ENCODE results near the gene GHRL.

GHRL gene

DNA sequence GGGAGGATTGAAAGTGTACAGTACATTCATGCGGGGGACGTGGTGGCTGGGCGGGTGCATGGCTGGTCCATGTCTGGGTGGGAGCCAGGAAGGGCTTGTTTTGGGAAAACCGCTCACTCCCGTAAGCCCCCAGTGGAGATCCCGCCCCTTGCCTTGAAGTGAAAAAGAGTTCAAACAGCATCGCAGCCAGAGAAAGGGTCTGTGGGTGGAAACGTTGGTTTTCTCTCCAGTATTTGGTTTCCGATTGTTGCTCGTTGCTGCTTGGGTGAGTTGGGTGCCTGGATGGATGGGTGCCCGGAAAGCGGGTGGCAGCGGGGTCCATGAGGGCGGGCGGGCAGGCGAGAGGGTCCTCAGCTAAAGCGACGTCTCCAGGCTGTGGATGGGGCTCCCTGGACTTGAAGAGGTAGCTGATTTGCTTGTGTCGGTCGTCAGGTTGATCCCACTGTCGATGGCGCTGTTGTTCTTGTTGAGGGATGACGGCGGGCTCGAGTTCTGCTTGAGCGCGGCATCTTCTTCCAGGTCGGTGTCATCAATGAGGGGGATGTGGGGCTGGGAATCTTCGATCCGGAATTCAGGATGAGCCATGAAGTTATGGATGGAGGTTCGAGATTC lies 35.8 kb upstream of the GHRL start:
- no peak for DNase-seq (ENCODE audit: low read depth in 2 of 3, low spot score in 2 of 3)

DNA sequence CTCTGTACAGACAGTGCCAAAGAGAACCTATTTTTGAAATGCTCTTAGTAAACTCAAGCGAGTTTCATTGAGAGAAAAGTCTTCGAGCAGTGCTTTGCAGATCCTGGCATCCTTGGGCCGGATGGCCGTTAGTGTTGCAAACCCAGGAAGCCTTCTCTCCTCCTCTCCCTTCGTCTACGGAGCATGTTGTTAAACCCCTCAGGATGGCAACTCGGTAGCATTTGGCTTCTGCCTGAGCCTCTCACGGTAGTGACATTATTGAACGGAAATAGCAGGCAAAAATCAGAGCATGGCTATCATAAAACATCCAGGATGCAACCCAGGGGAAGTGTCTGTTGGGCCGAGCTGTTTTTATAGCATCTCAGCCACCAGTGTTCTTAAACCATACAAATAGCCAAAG lies 34.8 kb upstream of the GHRL start:
- DNase-seq (ENCODE audit: low read depth in 2 of 3, low spot score in 2 of 3), result no peak

DNA sequence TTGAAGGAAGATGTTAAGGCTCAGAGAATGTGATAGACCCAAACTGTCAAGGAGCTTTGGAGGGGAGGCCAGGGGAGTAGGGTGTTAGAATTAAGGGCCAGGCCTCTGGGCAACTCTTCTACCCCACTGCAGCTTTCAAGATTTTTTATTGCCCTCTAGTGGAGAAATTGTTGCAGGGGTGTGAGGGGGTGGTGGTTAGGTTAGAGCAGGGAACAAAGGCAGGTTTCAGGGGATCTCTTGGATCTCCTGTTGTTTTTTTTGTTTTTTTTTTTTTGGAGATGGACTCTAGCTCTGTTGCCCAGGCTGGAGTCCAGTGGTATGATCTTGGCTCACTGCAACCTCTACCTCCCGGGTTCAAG lies 29.6 kb upstream of the GHRL start:
- DNase-seq (ENCODE audit: low read depth in 2 of 3, low spot score in 2 of 3), result no peak

DNA sequence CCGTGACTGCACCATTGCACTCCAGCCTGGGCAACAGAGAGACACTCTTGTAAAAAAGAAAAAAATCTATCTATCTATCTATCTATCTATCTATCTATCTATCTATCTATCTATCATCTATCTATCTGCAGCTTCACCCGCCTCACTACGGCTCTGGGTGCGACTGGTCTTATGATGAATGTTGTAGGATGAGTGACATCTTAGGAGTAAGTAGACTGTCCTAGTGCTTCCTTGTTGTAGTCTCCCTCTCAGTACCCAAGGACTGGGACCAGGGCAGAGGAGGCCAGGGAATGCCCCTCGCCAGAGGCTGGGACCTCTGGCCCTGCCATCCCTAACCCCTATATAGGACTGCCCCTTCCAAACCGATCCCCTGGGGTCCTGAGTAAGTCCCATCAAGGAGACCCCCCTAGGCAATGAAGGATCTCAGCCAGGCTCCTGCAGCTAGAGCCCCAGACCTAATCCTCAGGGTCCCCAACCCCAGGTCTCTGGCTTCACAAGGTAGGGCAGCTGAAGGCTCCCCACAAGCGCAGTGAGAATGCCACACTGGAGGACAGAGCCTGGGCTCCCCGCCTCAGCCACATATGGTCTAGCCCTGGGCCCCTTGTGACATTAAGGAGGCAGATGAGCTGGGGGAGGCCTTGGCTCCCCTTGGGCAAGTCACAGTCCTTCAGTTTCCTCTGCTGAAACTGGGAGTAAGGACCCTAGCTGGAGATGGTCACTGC lies 29.0 kb upstream of the GHRL start:
- no peak for DNase-seq (ENCODE audit: low read depth in 2 of 3, low spot score in 2 of 3)

DNA sequence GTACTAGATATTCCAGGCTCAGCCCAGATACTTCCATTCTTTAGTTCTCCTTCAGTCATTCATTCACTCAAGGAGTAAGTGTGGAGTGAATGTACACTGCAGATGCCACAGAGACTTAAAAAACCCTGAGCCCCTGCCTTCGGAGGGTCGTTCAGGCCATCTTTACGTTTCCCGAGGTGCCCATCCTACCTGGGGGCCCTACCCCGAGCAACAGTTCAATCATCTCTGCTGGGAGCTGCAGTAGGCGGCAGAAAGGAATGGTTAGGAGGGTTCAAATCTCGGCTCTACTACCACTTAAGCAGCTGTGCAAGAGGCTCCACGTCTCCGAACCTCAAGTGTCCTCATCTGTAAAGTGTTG lies 27.6 kb upstream of the GHRL start:
- no peak for DNase-seq (ENCODE audit: low read depth in 2 of 3, low spot score in 2 of 3)

DNA sequence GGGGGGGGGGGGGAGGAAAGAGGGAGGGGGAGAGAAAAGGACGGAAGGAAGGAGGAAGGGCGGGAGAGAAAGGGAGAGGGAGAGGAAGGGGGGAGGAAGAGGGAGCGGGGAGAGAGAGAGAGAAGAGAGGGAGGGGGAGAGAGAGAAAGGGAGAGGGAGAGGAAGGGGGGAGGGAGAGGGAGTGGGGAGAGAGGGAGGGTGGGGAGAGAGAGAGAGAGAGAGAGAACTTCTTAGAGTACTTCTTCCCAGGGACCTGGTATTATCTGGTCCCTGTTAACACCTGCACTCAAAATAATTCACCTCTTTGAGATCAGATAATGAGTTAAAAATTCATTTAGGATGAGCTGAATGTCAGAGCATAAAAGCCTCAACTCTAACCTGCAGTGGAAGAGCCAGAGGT lies 27.1 kb upstream of the GHRL start:
- DNase-seq (ENCODE audit: low read depth in 2 of 3, low spot score in 2 of 3), result no peak

DNA sequence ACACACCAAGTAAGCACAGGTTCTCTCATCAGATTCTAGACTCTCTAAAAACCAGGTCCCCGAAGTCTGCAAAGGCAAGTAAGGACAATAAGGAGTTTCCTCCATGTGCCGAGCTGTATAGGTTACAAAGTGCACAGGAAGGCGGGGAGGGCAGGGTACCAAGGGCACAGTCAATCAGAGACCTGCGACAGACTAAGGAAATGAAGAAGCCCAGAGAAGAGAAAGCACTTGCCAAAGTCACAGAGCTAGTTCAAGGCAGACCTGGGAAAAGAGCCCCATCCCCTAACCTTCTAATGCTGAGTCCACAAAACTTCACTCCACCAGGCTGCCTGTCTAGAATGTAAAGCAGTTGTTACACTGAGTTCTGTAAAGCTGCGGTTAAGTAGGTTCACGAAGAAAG lies 26.5 kb upstream of the GHRL start:
- DNase-seq (ENCODE audit: low read depth in 2 of 3, low spot score in 2 of 3), result no peak

DNA sequence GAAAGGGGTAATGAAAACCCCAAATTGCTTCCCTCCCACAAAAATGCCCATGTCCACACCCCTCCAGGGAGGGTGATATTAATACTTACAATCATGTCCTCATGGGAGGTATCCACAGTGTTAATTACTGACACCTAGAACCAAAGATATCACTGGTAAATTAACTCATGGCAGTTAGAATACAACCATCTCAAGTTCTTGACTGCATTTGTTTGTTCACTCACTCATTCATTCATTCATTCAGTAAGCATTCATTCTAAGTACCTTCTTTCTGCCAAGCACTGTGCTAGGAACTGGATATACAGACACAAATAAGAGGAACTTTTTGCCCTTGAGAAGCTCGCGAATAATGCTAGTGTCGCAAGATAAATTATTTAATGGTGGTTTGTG lies 25.2 kb upstream of the GHRL start:
- no peak for DNase-seq (ENCODE audit: low read depth in 2 of 3, low spot score in 2 of 3)

DNA sequence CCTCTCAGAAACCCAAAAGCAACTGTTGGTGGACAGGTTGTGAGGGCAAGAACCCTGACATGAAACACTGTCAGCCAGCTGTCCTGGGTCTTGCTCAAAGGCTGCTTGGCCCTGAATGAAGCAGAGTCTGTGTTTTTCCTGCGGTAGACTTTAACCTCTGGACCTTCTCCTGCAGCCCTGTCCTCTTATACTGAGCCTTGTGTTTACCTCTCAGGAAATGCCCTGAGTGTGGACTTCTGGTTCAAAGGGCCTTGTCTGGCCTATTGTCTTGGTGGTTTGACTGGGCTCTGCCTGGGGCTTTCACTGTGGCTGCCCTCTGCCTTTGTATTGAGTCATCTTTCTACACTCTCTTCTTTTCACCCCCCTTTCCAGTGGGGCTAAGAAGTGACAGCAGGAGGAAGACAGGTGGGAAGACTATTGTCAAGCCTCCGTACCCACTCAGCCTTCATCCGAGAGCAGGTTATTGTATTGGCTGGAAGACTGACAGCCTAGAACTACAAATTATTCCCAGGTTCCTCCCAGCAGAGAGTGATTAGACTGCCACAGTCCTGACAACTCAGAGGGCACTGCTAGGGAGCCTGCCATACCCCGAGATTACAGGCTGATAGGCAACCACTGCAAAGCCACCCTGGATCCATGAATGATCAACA lies 24.7 kb upstream of the GHRL start:
- DNase-seq (ENCODE audit: low read depth in 2 of 3, low spot score in 2 of 3), result no peak

DNA sequence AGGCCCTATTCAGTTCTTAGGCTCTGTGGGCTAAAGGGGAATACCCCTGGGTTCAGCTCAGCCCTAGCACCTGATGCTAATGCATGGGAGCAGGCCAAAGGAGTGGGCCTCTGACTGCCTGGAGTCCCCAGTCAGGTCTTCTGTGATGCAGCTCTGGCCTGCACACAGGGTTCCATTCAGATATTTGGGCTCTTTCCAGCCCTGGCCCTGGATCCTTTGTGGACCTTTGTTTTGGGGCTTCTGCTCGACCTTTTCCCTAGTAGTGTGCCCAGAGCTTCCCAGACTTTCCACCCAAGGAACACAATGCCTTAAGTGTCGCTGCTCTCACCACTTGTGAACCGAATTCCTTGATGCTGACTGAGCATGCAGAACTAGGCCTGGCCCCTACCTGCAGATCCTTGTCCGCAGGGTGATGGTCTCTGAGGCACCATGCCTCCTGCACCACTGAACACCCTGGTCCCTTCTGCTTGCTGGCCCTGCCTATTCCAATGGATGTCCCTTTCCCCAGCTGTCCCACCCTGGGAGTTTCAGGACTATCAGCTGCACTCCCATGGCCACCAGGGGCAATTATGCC lies 23.1 kb upstream of the GHRL start:
- no peak for DNase-seq (ENCODE audit: low read depth in 2 of 3, low spot score in 2 of 3)

DNA sequence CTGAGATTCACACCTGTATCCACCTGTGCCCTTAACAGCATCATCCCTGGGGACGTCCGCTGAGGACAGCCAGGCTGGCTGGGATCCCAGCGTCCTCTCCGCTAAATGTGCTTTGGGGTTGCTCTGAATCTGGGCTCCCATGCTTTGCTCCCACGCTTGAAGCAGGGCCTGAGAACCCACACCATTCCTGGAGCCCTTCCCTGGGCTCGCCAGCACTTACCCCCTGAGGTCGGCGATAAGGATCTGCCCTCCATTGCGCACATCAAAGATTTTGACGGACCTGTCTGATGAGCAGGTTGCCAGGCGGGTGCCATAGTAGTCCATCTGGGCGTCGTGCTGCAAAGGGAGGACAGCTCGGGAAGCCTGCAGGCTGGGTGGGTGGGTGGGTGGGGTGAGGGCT lies 22.4 kb upstream of the GHRL start:
- no peak for DNase-seq (ENCODE audit: low read depth in 2 of 3, low spot score in 2 of 3)

DNA sequence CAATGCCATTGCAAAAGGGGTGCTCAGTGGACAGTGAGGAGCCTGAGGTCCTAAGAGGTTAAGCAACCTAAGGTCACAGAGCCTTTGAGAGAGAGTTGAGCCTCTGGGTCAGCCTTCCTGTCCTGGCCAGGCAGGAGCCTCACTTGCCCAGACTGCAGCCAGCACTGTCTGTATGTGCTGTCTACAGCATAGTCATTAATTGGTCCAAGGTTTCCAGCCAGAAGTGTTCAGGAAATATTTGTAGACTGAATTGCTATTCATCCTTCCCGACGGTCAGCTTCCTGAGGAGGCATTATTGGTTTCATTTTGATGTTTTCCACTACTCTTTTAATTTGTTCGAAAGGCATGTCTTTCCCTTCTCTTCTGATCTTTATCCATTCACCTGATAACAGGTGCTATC lies 20.1 kb upstream of the GHRL start:
- no peak for DNase-seq (ENCODE audit: low read depth in 2 of 3, low spot score in 2 of 3)

DNA sequence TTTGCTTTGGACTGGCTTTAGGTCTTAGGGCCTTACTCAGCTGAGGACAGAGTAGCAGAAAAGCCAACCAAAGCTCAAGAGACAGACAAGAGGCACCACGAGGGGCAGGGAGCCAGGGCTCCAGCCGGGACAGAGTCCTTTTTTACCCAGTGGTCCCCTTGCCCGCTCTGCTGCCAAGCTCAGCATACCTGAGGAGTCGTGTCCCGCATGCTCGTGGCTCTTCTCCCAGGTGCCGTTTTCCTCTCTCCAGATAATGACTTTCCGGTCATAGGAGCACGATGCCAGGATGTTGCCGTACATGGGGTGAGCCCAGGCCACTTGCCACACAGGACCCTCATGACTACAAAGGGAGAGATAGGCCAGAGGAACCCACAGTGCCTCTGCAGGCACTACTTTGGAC lies 19.6 kb upstream of the GHRL start:
- no peak for DNase-seq (ENCODE audit: low read depth in 2 of 3, low spot score in 2 of 3)

DNA sequence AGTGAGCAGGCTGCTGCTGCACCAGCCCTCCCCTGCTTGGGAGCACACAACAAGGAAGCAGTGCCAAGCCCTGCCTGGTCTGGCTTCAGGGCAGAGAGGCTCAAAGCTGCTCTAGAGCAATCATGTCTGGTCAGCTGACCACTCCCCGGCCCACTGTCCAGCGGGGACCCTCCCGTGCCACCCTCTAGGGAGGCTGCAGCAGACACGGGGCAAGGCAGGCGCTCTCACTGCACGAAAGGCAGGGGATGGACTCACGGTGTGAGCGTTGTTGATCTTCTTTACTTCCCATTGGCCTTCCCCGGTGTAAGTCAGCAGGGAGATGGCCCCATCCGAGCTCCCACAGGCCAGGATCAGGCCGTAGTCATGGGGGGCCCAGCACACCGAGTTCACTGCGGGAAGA lies 19.0 kb upstream of the GHRL start:
- DNase-seq (ENCODE audit: low read depth in 2 of 3, low spot score in 2 of 3), result no peak

DNA sequence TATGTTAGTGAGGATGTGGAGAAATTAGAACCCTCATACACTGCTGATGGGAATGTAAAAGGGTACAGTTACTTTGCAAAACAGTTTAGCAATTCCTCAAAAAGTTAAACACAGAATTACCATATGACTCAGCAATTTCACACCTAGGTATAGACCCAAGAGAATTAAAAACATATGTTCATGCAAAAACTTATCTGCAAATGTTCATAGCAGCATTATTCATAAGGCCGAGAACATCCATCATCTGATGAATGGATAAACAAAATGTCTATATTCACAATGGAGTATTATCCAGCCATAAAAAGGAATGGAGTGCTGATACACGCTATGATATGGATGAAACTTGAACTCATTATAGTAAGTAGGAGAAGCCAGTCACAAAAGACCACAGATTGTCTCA lies 17.8 kb upstream of the GHRL start:
- DNase-seq (ENCODE audit: low read depth in 2 of 3, low spot score in 2 of 3), result no peak

DNA sequence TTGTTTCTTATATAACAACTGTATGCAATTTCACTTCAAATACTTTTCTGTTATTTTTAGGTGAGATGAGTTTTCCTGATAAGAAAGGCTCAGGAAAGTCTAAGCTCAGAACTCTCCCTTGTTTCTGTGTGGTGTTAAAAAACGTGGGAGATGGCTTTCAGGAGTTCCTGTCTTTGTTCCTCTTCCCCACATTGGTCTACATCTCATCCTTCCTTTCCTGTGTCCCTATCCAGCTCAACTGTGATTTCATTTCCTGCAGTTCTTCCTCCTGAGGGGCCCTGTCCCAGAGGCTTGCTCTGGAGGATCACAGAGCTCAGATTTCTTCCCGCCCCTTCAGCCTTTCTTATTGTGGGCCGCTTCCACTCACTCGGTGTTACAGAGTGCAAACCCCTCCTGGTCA lies 17.0 kb upstream of the GHRL start:
- DNase-seq (ENCODE audit: low read depth in 2 of 3, low spot score in 2 of 3), result no peak

DNA sequence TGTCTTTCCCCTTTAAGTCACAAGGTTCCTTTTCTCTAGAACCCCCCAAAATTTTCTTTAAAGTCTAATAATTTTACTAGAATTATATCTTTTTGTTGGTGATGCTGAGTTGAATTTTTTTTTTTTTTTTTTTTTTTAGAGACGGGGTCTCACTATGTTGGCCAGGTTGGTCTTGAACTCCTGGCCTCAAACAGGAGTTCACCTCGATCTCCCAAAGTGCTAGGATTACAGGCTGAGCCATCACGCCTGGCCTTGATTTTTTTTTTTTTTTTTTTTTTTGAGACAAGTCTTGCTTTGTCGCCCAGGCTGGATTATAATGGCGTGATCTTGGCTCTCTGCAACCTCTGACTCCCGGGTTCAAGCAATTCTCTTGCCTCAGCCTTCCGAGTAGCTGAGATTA lies 15.9 kb upstream of the GHRL start:
- no peak for DNase-seq (ENCODE audit: low read depth in 2 of 3, low spot score in 2 of 3)

DNA sequence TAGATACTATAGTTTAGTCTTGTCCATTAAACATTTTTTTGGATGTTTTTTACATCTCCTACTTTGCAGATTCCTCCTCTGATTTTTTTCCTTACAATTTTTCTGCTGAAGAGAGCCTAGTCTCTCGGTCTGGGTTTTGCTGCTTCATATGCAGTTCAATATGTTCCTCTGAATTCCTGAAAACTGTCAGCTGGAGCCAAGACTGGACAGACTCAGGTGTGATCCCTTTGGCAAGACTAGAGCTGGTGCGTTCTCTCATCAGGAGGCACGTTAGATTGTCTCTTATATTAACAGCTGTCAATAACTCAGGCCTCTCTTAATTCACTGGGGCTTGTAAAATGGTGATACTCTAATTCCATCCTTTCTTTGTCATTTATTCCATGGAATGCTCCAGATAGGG lies 13.4 kb upstream of the GHRL start:
- DNase-seq (ENCODE audit: low read depth in 2 of 3, low spot score in 2 of 3), result no peak

DNA sequence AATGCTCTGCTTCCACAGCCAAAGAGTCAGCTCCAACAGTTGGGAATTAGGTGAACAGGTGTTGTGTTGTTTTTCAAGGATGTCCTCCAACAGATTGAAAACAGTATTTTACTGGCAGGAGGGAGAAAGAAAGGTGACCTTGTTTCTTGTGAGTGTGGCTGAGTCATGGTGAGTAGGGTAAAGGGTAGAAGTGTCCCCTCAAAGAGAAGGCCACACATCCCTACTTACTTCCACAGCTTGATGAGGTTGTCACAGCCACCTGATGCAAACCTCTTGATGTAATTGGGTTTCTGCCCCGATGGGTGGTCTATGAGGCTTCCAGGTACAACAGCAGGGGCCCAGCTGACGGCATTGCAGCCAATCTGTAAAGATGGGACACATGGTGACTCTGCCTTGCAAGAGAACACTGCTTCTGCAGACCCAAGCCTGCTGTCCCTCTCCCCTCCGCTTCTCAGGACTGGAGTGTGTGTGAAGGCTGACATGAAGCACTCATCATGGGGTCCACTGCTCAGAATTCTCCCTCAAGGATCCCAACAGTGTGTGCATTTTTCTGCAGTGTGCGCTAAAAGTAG lies 12.7 kb upstream of the GHRL start:
- DNase-seq (ENCODE audit: low read depth in 2 of 3, low spot score in 2 of 3), result no peak

DNA sequence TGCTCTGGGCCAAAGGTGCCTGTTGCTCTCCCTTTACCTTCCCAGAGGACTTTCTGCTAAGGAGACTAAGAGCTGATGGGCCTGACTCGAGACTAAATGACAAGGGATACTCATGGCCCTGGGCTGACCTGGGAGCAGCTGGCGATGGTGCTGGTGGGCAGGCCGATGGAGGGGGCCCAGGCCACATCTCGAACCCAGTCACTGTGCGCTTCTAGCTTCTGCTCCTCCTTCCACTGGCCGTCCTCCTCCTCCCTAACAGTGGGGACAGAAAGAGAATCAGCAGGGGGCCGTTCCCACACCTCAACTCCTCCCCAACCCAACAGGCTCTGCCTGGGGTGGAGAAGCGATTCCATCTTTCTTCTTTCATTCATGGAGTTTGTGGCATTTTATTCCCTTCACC lies 12.2 kb upstream of the GHRL start:
- no peak for DNase-seq (ENCODE audit: low read depth in 2 of 3, low spot score in 2 of 3)

DNA sequence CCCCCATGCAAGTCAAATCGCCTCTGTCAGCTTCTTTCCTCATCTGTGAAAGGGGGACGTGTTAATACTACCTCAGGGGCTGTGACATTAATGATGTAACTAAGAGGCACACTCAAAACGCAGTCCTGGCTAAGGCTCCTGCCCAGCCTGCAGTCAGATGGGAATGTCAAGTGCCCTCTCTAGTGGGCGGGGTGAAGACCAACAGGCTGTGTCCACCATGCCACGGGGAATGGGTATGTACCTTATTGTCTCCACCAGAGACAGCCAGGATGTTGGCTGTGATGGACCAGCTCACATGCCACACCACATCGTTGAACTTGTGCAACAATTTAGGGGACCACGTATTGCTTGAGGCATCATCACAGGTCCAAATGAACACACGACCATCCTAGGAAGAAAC lies 11.0 kb upstream of the GHRL start:
- DNase-seq (ENCODE audit: low read depth in 2 of 3, low spot score in 2 of 3), result no peak

DNA sequence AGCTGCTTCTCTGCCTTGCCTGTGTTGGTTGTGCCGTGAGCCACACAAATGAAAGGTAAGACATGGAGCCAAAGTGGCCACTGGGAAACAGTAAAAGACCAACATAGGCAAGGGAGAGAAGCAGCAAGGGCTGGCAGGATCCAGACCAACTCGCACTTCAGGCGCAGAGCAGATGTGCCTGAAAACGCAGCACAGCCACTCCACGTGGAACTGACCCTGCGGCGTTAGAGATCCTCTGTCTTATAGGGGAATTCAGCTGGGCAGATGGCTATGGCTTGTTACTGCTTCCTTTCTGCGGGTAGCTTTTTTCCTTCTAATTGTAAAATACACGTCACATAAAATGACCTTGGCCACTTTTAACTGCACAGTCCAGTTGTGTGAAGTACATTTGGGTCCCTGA lies 10.4 kb upstream of the GHRL start:
- DNase-seq (ENCODE audit: low read depth in 2 of 3, low spot score in 2 of 3), result no peak

All from activated CD8-positive, alpha-beta memory T cell treated with anti-CD3 and anti-CD28 coated beads for 48 hours (primary cell).